Ureter (tissue), 1 donor: ENCODE results near the gene TAS2R4. TPM values are rescaled to one million over a fixed set of nuclear protein-coding genes. Genes with fewer than 3 reads are reported as not detected.

Experiments used
- total RNA-seq: library from RNA; stranded (reverse); gene quantifications from one replicate; pipeline ENCODE4 v1.2.4, GENCODE V29; 2023
- donor health status: DM: yes; HTN: yes; CAD: no.

Gene TAS2R4
- total RNA-seq, 1 donor from 2014 or later: 4.7 TPM

Other genes with a start within 250 kb of the TAS2R4 start
- 43.0 TPM for gene AGK, start 225.3 kb upstream of the TAS2R4 start, total RNA-seq
- 19.1 TPM for gene DENND11, start 74.5 kb upstream of the TAS2R4 start, total RNA-seq
- not detected for gene WEE2, start 68.3 kb upstream of the TAS2R4 start, total RNA-seq
- 121 TPM for gene SSBP1, start 38.3 kb upstream of the TAS2R4 start, total RNA-seq
- 6.4 TPM for gene TAS2R3, start 12.6 kb upstream of the TAS2R4 start, total RNA-seq
- gene TAS2R5, start 13.5 kb downstream of the TAS2R4 start, total RNA-seq: 6.2 TPM
- gene PRSS37, start 64.8 kb downstream of the TAS2R4 start, total RNA-seq: not detected
- gene OR9A4, start 139.7 kb downstream of the TAS2R4 start, total RNA-seq: not detected
- gene CLEC5A, start 170.3 kb downstream of the TAS2R4 start, total RNA-seq: 2.8 TPM
- not detected for gene TAS2R38, start 197.1 kb downstream of the TAS2R4 start, total RNA-seq
- 0.47 TPM for gene MGAM, start 219.2 kb downstream of the TAS2R4 start, total RNA-seq